ENCODE results near the gene PDLIM3.
A peak's percentile ranks its signal among the peaks of the same experiment; 100 is the strongest.
"Not testable (repeated sequence)": the region's sequence is repeated elsewhere in the genome, so short reads cannot be mapped to it uniquely, and the experiment has no call there.

The PDLIM3 gene, protein sequence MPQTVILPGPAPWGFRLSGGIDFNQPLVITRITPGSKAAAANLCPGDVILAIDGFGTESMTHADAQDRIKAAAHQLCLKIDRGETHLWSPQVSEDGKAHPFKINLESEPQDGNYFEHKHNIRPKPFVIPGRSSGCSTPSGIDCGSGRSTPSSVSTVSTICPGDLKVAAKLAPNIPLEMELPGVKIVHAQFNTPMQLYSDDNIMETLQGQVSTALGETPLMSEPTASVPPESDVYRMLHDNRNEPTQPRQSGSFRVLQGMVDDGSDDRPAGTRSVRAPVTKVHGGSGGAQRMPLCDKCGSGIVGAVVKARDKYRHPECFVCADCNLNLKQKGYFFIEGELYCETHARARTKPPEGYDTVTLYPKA

DNA sequence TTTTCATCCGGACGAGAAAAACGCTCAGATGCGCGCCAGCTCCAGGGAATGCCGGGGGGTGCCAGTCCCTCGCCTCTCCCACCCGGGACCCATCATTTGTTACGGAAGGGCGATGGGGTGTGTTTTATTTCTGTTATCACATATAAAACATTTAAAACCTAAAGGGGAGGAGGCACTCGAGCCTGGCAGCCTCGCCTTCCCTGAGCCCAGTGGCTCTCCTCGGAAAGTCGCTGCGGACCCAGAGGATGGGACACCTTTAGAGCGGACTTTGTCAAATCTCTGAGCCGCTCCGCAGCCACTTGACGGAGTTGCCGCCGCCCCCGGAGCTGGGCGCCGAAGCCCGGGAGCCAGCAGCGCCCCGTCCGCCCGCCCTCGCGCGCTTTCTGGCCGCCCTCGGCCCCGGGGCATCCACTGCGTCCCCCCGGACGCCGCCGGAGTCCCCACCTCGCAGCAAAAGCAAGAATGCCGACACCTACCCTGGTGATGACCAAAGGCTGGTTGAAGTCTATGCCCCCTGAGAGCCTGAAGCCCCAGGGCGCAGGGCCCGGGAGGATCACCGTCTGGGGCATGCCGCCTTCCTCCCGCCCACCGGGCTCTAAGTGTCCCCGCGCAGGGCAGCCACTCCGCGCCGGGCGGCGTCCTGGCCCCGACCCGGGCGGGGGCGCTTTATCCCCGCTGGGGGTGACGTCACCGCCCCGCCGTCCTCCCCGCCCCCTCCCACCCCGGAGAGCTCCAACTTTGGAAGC lies at the start of gene PDLIM3:
Gene PDLIM3 (minus strand): TSS at position 642 of the 746 bp plus-strand sequence. CDS start 73 bp downstream, at position 569.
- peak; percentile 83 for DNase-seq

DNA sequence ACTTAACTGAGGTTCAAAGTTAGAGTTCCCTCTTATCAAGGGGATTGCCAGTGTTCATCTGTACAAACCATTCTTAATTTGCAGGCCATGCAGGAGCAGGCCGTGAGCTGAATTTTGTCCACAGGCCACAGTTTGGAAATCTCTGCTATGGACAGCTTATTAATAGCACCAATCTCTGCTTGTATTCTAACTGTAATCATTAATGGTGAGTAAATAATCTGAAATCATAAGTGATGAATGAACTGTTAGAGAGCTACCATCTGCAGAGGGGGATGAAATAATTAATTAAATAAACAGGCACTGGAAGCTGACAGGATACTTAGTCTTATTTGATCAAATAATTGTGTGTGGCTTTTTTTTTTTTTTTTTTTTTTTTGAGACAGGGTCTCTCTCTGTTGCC lies 48.5 kb upstream of the PDLIM3 start:
- DNase-seq, result no peak

DNA sequence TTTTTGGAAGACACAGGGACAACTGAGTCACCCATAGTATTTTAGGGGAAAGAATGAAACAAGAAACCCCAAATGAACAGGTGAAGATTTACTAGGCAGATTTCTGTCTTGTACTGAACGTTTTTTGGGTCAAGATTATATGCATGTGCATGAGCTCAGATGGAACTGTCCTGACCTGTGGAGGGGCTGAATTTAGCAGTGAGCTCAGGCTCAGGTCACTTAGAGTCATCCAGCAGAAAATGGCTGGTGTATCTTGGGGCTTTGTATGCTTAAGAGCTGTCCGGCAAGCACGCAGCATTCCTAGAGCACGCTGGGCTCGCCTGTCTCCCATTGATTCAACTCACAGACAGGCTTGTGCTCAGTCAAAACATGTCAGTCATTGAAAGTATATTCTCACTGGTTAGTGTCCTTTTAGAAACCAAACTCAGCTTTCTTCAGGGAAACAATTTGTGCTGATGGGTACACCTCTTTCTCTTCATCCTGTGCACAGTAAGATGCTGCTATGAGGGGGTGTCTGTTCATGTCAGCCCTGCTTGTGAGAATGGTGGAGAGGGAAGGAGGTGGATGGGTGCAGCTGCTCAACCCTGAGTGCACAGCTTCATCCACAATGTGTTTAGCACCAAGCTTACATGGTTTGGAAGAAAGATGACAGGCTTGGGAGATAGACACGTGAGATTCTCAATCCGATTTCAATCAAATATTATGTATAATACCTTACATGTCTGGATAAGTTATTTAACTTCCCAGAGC lies 47.5 kb upstream of the PDLIM3 start:
- no peak for DNase-seq

DNA sequence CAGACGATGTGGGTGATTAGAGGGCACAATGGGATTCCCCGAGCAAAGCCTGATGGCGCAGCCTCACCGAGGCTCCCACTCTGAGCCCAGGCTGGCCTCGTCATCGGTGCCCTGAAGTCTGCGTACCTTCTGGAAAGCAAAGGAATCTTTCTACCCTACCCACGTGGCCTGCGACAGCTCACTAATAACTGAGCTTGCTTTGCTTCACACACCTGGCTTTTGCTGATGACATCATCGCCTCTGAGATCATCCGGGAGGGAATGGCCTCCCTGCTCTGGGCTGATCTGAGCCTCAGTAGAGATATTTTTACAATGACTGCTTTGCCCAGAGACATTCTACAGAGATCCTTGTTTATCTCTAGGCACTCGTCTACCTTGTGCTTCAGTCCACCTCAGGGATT lies 45.4 kb upstream of the PDLIM3 start:
- no peak for DNase-seq

DNA sequence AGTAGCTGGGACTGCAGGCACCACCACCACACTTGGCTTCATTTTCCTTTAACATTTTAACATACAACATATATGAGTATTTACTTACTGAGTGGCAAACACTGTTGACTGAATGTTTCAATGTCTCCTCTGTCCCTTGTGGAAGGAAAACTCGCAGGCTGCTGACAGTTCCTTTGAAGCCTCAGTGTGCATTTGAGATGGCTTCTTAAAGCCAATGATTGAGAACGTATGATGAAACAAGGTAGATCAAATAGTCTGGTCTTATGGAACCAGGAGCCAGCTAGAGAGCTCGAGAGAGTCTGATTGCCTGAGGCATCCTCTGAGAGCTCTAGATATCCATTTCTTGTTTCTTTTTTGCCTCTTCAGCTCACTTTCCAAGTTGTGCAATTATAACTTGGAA lies 43.0 kb upstream of the PDLIM3 start:
- DNase-seq, result no peak

DNA sequence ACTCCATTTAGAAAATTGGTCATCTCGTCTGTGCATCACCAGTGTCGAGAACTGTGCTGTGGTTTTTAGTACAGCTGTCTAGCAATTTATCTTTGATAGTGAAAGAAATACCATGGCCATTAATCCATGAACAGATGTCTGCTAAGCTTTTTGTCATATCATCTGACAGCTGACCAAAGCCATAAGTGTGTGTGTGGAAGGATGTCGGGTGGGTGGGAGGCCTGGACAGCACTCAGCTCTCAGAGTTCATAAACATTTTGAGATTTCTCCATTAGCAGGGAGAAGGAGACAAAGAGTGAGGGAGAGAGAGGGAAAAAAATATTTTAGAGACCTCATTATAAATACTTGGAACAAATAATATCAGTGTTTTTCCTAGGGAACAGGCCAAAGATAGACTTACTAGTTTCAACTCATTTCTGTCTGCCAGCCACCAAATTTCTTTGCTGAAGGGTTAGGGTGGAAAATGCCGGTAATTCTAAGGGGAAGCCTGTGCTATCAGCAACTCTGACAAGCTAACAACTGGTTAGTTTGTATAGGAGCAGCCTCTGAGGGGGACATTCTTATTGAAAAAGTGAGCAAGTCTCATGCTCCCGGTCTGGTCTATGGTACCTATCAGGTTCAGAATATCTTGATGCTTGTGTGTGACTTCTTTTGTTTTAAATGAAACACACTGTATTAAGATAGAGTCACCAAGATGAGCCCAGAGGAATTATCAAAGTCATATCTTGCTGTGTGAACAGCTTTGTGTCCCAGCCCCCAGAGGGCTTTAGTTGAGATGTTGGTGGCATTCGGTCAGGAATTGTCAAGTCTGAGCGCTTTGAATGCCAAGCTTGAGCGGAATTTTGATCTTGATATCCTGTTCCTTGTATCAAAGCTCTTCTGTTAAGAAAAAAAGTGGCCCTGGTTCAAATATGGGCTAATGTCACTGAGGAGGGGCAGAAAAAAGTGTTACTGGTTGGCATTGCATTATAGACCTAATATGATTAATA lies 41.9 kb upstream of the PDLIM3 start:
- no peak for DNase-seq

DNA sequence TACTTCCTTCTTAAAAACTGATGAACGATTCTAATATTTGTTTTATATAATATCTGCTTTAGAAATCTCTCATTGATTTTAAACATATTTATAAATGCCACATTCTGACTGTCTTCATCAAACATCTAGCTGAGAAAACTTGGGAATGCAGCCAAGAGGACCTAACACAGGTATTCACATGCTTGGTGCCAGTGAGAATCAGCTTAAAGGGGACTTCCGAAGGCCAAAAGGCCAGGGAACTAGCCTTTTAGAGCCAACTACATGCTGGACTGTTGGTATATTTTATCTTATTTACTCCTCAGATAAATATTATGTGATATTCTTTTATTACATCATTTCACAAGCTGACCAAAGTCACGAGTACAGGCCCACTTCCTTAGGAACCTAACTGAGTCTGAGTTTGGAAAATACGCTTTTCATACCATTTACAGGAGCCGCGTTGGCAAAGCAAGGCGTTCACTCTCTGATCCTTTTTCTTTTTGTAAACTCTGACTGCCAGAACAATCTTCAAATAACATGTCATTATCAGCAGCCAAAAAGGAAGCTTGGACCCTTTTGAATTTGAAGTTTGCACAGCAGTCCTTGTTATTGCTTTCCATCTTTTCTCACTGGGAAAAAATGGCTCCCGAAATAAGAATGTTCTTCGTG lies 41.1 kb upstream of the PDLIM3 start:
- DNase-seq, result no peak

DNA sequence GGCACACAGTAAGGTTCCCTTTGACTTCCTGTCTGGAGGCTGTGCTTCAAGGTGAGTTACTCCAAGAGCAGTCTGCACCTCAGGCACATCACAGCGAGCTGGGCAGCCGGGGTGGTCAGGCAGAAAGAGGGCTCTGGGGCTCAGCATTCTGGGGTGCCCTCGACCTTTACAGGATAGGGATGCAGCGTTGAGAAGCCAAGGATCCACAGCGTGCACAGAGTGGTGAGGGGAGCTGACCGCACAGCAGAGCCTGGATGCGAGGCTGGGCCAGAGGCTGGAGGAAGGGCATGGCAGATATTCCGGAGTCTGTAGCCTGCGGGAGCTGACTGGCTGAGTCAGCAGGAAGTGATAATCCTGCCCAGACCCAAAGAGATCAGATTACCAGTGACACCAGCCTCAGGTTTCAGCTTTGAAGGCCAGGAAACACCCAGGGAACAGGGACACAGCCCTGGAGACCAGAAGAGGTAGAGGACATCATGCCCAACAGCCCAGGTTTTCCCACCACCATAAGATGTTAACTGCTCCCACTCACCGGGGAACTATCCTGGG lies 38.4 kb upstream of the PDLIM3 start:
- DNase-seq, result no peak

DNA sequence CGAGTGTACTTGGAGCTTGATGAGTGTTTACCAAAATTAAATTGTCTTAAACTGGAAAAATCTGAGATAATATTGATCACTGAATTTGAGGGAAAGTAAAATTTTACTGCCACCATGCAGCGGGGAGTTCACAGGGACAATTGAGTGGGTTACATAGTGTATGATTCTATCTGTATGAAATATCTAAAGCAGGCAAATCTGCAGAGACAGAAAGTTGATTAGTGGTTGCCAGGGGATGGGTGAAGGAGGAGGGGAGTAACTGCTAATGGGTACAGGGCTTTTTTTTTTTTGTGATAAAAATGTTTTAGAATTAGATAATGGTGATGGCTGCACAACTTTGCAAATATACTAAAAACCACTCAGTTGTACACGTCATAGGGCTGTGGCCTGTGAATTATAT lies 35.4 kb upstream of the PDLIM3 start:
- DNase-seq, result no peak

DNA sequence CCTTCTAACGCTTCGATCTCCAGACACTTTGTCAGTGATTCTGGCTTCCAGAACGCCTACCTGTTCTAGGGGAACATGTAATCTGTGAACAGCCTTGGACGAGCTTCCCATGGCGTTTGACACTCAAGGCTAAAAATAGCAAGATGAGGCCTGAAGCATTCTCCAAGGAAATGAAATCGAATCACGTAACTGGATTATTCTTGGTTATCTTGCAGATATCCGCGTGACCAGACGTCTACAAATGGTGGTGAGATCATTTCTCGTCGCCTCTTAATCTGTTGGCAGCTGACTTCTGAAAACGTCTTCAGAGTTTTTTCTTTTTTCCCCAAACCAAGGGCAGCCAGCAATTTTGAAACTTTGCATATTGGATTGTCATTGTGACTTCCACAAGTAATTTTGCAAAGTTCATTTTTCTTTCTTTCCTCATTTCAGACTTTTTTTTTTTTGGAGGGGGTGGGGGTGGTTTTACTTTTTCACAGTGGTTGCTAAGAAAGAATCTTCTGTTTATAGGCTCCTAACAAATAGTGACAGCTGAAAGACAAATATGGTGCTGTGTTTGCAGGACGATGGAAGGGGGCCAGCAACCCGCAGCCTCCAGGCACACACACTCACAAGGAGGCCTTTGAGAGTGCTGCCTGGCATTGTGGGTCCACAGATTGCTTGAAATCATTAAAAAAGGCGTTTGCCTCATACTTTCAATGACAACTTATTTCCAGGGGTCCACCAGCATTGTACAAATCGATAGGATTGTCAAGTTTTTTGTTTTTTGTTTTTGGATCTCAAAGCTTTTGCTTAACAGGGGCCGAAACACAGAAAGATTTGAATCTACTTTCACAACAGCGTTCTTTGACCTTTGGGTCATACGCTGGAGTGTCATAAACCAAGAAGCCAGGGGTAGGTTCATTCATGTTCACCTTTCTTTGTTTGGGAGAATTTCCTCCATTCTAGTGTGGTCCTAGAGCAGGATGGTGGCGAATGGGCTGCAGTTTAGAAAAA lies 32.4 kb upstream of the PDLIM3 start:
- no peak for DNase-seq

DNA sequence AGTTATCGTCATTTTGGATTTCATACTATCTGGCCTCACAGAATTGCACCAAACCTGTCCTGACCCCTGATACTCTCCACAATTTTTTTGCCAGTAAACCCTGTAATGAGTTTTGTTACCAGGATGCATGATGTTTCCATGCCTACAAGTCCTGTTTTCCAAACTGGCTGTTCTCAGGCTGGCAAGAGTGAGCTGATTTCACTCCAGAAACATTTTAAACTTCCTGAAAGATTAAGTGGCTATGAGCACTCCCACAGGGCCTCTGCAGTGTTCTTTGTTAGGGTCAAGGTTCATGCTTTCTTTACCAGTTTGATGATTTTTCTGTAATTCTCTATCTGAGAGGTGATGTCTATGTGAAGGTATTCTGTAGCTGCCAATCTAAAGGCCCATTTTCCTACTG lies 31.7 kb upstream of the PDLIM3 start:
- no peak for DNase-seq

DNA sequence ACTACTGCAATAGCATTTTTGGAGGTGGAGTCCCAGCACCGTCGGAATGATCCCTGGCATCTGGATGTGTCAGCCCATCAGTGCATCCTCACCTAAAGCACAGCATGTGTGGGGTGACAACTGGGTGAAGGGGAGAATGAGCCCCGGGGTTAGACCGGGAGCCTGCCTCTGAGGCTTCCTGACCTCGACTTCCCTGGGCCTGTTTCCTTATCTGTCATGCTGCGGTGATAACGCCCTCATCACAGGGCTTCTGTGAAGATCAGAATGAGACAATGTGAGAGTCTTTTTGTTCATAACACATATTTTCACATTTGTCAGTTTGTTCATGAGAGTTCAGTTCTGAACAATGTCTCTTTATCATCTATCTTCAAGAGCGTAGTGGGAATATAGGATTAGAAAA lies 31.1 kb upstream of the PDLIM3 start:
- no peak for DNase-seq

DNA sequence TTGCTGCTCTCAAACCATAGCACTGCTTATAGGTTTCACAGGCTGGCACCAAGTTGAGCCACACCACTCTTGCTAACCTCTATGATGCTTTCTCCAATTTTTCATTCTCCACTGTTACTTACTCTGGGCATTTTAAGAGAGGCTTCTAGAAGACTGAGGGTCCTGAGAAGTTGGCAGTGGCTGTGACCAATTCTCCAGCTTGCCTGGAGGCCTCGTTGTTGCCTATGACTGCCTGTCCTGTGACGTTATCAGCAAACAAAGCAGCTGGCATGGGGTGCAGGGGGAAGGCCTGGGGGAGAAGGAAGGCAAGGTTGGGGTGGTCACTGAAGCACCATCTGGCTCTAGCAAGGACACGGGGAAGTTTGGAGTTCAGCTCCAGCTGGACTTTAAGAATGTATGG lies 30.4 kb upstream of the PDLIM3 start:
- DNase-seq, result no peak

DNA sequence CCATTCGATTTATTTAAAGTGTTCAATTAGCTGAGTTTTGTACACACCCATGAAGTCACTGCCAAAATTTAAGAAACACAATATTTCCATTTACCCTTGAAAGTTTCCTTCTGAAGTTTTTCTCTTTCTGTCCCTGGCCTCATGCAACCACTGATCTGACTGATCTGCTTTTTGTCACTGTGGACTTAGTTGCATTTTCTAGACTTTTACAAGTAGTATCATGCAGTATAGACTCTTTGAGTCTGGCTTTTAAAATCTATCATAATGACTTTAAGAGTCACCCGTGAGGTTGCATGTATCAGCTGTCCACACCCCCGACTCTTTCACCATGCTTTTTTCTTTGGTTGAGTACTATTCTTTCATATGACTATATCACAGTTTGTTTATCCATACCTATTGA lies 29.0 kb upstream of the PDLIM3 start:
- no peak for DNase-seq

DNA sequence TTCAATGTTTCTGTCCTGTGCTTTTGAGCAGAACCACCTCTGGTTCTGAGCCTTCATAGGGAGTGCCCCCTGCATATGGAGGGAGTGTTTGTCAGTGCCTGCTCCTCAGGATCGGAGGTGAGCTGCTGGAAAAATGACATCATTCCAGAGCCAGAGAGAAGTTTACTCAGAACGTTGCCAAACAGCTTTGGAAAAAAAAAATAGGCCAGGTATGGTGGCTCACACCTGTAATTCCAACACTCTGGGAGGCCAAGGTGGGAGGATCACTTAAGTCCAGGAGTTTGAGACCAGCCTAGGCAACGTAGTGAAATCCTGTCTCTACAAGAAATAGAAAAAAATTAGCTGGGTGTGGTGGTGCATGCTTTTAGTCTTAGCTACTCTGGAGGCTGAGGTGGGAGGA lies 27.2 kb upstream of the PDLIM3 start:
- DNase-seq, result no peak

DNA sequence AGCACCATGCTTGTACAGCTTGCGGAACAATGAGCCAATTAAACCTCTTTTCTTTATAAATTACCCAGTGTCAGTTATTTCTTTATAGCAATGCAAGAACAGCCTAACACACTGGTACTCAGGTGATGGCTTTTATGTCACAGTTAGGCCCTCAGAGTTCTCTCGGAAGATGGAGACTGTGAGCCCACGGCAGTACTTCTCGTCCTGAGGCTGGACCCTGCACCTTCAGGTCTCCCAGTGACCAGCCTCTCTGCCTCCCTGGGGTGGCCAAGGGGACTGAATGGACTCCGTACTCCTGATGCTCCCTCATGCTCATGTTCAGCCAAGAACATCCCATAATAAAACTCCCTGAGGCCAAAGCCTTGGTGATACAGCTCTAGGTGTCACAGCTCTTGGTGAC lies 25.0 kb upstream of the PDLIM3 start:
- no peak for DNase-seq

DNA sequence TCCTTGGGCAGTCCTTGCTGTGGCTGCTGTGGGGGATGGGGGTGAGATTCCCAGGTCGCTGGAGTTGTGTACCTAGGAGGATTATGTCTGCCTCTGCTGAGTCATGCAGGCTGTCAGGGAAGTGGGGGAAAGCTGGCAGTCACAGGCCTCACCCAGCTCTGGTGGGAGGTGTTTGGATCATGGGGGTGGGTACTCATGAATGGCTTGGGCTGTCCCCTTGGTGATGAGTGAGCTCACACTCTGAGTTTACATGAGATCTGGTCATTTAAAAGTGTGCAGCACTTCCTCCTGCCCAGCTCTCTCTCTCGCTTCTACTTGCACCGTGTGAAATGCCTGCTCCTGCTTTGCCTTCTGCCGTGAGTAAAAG lies 24.6 kb upstream of the PDLIM3 start:
- no peak for DNase-seq

DNA sequence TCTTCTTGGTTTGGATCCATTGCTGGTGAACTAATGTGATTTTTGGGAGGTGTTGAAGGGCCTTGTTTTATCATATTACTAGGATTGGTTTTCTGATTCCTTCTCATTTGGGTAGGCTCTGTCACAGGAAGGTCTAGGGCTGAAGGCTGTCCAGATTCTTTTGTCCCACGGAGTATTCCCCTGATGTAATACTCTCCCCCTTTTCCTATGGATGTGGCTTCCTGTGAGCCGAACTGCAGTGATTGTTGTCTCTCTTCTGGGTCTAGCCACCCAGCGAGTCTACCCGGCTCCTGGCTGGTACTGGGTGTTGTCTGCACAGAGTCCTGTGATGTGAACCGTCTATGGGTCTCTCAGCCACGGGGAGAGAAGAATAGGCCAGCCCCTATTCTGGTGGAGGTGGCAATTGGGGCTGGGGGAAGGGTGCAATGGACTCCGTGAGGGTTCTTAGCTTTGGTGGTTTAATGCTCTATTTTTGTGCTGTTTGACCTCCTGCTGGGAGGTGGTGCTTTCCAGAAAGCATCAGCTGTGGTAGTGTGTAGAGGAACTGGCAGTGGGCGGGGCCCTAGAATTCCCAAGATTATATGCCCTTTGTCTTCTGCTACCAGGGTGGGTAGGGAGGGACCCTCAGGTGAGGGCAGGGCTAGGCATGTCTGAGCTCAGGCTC lies 24.1 kb upstream of the PDLIM3 start:
- not testable (repeated sequence) for DNase-seq

DNA sequence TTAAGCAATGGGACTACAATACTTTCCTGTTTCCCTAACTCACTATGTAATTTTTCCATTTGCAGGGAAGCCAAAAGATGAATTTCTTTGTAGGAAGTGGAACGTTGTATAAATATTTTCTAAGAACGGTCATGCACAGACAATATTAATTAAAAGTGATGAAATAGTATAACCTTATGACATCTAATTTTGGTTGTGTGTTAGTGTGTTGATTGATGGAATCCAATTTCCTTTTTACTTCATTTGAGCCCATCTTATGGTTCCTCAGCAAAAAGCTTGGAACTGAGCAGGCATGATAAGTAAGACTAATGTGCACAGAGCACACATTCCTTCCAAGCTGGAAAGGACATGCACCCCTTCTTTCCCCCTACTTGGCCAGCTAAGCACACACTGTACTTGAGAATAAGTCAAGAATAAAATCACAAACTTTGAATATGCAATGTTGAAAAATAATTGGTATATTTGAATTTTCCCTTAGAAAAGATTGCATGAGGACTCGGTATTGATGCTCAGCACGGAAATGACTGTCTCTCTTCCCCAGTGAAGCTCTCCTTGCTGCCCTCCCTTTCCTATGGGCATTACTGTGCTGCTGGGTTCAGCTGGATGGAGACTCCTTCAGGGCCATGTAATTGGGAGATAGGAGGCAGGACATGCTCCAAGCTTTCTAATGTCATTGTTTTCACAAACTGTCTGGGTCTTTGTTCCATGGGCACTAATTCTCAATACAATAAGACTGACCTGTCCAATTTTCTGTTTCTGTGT lies 19.2 kb upstream of the PDLIM3 start:
- DNase-seq, result no peak

Measured in retina (tissue), 1 donor.